ENCODE results near the gene MYO7A.

The MYO7A gene

GRCh38 chr11:77124488-77124887 lies 3.6 kb upstream of the MYO7A start:
- no peak for TF ChIP-seq CTCF (IDR thresholded peaks at IDR 0.05; ENCODE audit: insufficient read depth, missing control alignments)
- FAIRE-seq (no peak), DNase-seq (ENCODE audit: insufficient read length, low spot score) (no peak)

- TF ChIP-seq CTCF (IDR thresholded peaks at IDR 0.05; ENCODE audit: insufficient read depth, missing control alignments), result no peak
- FAIRE-seq (no peak), DNase-seq (ENCODE audit: insufficient read length, low spot score) (no peak)
Measured at GRCh38 chr11:77125191-77125590, 2.9 kb upstream of the MYO7A start.

DNA sequence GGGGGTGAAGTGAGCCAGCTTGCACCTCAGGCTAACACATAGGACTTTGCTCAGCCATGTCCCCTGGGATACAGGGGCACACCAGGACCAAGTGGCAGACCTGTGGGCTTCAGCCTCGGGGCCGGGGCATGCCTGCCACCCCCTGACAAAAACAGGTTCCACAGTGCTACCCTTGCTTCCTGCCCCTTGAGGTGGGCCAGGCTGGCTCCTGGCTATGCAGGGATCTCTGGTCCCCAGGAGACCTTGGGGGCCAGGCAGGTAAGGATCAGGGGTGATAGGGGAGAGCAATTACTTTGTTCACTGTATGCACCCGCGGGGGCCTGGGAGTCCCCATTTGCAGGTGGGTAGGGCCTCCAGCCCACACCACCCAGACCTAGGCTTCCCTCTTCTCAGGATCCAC lies 2.4 kb upstream of the MYO7A start:
- DNase-seq (ENCODE audit: insufficient read length, low spot score) (no peak), FAIRE-seq (no peak)
- TF ChIP-seq CTCF (IDR thresholded peaks at IDR 0.05; ENCODE audit: insufficient read depth, missing control alignments), result no peak

GRCh38 chr11:77126156-77126775 lies 1.8 kb upstream of the MYO7A start:
- FAIRE-seq (no peak), DNase-seq (ENCODE audit: insufficient read length, low spot score) (no peak)
- no peak for TF ChIP-seq CTCF (IDR thresholded peaks at IDR 0.05; ENCODE audit: insufficient read depth, missing control alignments)

GRCh38 chr11:77126861-77127234 lies 1.2 kb upstream of the MYO7A start:
- DNase-seq (ENCODE audit: insufficient read length, low spot score) (no peak), FAIRE-seq (no peak)
- no peak for TF ChIP-seq CTCF (IDR thresholded peaks at IDR 0.05; ENCODE audit: insufficient read depth, missing control alignments)

GRCh38 chr11:77127235-77127911 lies 673 bp upstream of the MYO7A start:
- peak; percentile 85 for DNase-seq (ENCODE audit: insufficient read length, low spot score)
- no peak for FAIRE-seq
- peak; percentile 75 for TF ChIP-seq CTCF (IDR thresholded peaks at IDR 0.05; ENCODE audit: insufficient read depth, missing control alignments)

Measured in D721Med (cell line).